ENCODE data around the gene GPN1.
"Not testable (repeated sequence)": the region's sequence is repeated elsewhere in the genome, so short reads cannot be mapped to it uniquely, and the experiment has no call there.

The GPN1 gene

GRCh38 chr2:27672723-27673486 lies 44.1 kb downstream of the GPN1 start:
- no peak for DNase-seq

GRCh38 chr2:27680571-27680970 lies 51.7 kb downstream of the GPN1 start:
- DNase-seq = no peak

GRCh38 chr2:27681841-27682240 lies 53.0 kb downstream of the GPN1 start:
- DNase-seq = no peak

GRCh38 chr2:27682334-27682771 lies 53.5 kb downstream of the GPN1 start:
- DNase-seq = not testable (repeated sequence)

GRCh38 chr2:27683390-27684071 lies 54.7 kb downstream of the GPN1 start:
- peak; percentile 93 for DNase-seq

GRCh38 chr2:27685006-27685405 lies 56.2 kb downstream of the GPN1 start:
- not testable (repeated sequence) for DNase-seq

GRCh38 chr2:27685577-27685976 lies 56.7 kb downstream of the GPN1 start:
- no peak for DNase-seq

GRCh38 chr2:27687232-27687631 lies 58.4 kb downstream of the GPN1 start:
- DNase-seq = no peak

GRCh38 chr2:27689424-27689823 lies 60.6 kb downstream of the GPN1 start:
- DNase-seq = no peak

GRCh38 chr2:27690052-27690451 lies 61.2 kb downstream of the GPN1 start:
- DNase-seq = no peak

GRCh38 chr2:27697660-27698059 lies 68.8 kb downstream of the GPN1 start:
- DNase-seq = no peak

Measured in NCI-H1417 treated with DMSO at 0.1 percent for 48 hours (cell line).